MM.1S (cell line): ENCODE data around the gene NLRP5.
"Not testable (repeated sequence)": the region's sequence is repeated elsewhere in the genome, so short reads cannot be mapped to it uniquely, and the experiment has no call there.

Source experiments
- DNase-seq: peaks from one replicate; pipeline ENCODE4 v3.0.0-alpha.2; 2015
- H2AFZ ChIP-seq: fragments of 300-600 bp; sonication (generic); 2 replicates; pipeline ENCODE4 v1.6.0; 2016; ENCODE audit warnings: antibody characterized with exemption, low read length
- H3F3A ChIP-seq: fragments of 300-600 bp; sonication (generic); 2 replicates; pipeline ENCODE4 v1.6.1; 2016; ENCODE audit warnings: mild to moderate bottlenecking, antibody characterized with exemption, low read length, moderate library complexity, mixed read lengths; ENCODE audit not compliant: insufficient read depth
- H3K27ac ChIP-seq: fragments of 300-600 bp; sonication (generic); 2 replicates; pipeline ENCODE4 v1.5.1; 2016; ENCODE audit warnings: mild to moderate bottlenecking, low read length
- H3K27me3 ChIP-seq: fragments of 300-600 bp; sonication (generic); replicated peaks from 2 replicates; pipeline ENCODE4 v1.6.0; 2016; ENCODE audit warnings: low read length; ENCODE audit not compliant: insufficient read depth
- H3K36me3 ChIP-seq: fragments of 300-600 bp; sonication (generic); replicated peaks from 2 replicates; pipeline ENCODE4 v1.6.1; 2016; ENCODE audit warnings: mild to moderate bottlenecking, low read length, mixed read lengths; ENCODE audit not compliant: insufficient read depth
- H3K4me1 ChIP-seq: fragments of 300-600 bp; sonication (generic); 2 replicates; pipeline ENCODE4 v1.6.1; 2016; ENCODE audit warnings: low read length, mixed read lengths
- H3K4me2 ChIP-seq: fragments of 300-600 bp; sonication (generic); 2 replicates; pipeline ENCODE4 v1.6.0; 2016; ENCODE audit warnings: low read depth, low read length
- H3K4me3 ChIP-seq: fragments of 300-600 bp; sonication (generic); 2 replicates; pipeline ENCODE4 v1.5.1; 2016; ENCODE audit warnings: low read length, mixed read lengths
- H3K79me2 ChIP-seq: fragments of 300-600 bp; sonication (generic); 2 replicates; pipeline ENCODE4 v1.6.1; 2016; ENCODE audit warnings: mixed run types, low read length, mixed read lengths
- H3K9ac ChIP-seq: fragments of 300-600 bp; sonication (generic); 2 replicates; pipeline ENCODE4 v1.6.1; 2016; ENCODE audit warnings: low read length, mixed read lengths
- H3K9me2 ChIP-seq: fragments of 300-600 bp; sonication (generic); replicated peaks from 2 replicates; pipeline ENCODE4 v1.6.1; 2016; ENCODE audit warnings: mild to moderate bottlenecking, low read length, mixed read lengths; ENCODE audit not compliant: insufficient read depth
- H3K9me3 ChIP-seq: fragments of 300-600 bp; sonication (generic); replicated peaks from 2 replicates; pipeline ENCODE4 v1.6.1; 2016; ENCODE audit warnings: mild to moderate bottlenecking, low read length, mixed read lengths; ENCODE audit not compliant: insufficient read depth
- H4K20me1 ChIP-seq: fragments of 300-600 bp; sonication (generic); 2 replicates; pipeline ENCODE4 v1.6.1; 2016; ENCODE audit warnings: mild to moderate bottlenecking, low read length, moderate library complexity, mixed read lengths; ENCODE audit not compliant: insufficient read depth
- EZH2 ChIP-seq: fragments of 300-600 bp; sonication (generic); optimal IDR thresholded peaks from 2 replicates; pipeline ENCODE3; 2017; ENCODE audit warnings: low read depth, mild to moderate bottlenecking, antibody characterized with exemption, low read length, mixed read lengths
- EZH2phosphoT487 ChIP-seq: fragments of 300-600 bp; sonication (generic); IDR thresholded peaks from 2 replicates; pipeline ENCODE4 v1.6.1; 2018; ENCODE audit warnings: antibody characterized with exemption, low read length
- TF ChIP-seq, protein P1 (sequence below): fragments of 300-600 bp; sonication (generic); IDR thresholded peaks from 2 replicates; pipeline ENCODE4 v1.5.1; 2016; ENCODE audit warnings: antibody characterized with exemption, low read length, mixed read lengths

NLRP5 gene

DNA sequence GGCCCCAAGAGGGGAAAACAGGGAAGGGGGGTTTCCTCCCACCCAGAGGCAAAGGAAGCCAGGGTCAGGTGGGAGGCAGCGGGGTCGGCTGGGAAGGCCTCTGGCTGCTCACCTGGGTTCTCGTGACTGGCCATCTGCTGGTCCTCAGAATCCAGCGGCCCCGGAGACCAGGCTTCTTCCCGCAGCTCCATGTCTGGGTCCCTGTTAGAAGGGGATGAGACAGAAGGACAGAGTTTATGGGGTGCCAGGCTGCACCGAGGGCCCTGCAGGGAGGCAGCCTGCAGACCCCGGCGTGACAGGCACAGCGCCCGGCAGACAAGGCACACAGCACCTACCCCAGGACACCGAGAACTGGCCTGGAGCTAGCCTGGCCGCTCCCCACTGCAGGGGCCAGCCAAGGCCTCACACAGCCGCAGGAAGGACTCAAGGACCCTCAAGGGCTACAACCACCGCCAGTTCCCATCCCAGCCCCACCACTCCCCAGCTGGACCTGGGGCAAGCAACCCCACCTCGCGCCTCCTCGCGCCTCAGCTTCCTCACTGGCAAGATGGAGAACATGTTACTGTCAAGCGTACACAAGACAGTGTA is 116.5 kb downstream of the NLRP5 start:
- Histone ChIP-seq H3K9me2 (no peaks in the 10 kb centered on the region), H3K27me3 (no peaks in the 10 kb centered on the region), H3F3A (no peaks in the 10 kb centered on the region), H3K9me3 (no peaks in the 10 kb centered on the region), H4K20me1 (peaks cover 6% of the 10 kb centered on the region; the same call in 1 of the 2 replicates), H3K9ac (no peak overlapping the region), H3K4me2 (no peak overlapping the region), H2AFZ (no peak overlapping the region), H3K27ac (no peak overlapping the region), H3K4me1 (no peaks in the 10 kb centered on the region), H3K79me2 (peaks cover 79% of the 10 kb centered on the region), H3K4me3 (no peak overlapping the region), H3K36me3 (peaks cover 3% of the 10 kb centered on the region; the same call in 1 of the 2 replicates)
- DNase-seq = no peak
- TF ChIP-seq EZH2phosphoT487 (no peak), EZH2 (no peak)
- TF ChIP-seq, protein P1, sequence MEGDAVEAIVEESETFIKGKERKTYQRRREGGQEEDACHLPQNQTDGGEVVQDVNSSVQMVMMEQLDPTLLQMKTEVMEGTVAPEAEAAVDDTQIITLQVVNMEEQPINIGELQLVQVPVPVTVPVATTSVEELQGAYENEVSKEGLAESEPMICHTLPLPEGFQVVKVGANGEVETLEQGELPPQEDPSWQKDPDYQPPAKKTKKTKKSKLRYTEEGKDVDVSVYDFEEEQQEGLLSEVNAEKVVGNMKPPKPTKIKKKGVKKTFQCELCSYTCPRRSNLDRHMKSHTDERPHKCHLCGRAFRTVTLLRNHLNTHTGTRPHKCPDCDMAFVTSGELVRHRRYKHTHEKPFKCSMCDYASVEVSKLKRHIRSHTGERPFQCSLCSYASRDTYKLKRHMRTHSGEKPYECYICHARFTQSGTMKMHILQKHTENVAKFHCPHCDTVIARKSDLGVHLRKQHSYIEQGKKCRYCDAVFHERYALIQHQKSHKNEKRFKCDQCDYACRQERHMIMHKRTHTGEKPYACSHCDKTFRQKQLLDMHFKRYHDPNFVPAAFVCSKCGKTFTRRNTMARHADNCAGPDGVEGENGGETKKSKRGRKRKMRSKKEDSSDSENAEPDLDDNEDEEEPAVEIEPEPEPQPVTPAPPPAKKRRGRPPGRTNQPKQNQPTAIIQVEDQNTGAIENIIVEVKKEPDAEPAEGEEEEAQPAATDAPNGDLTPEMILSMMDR = no peak

- H3K79me2 ChIP-seq = peaks cover 85% of the 10 kb centered on the region
- H2AFZ ChIP-seq = no peak overlapping the region
- H4K20me1 ChIP-seq = peaks cover 6% of the 10 kb centered on the region; the same call in 1 of the 2 replicates
- no peak overlapping the region for H3K9ac ChIP-seq
- no peaks in the 10 kb centered on the region for H3K4me1 ChIP-seq
- TF ChIP-seq EZH2 = no peak
- TF ChIP-seq EZH2phosphoT487 = no peak
- TF ChIP-seq, protein P1 = no peak
- DNase-seq = no peak
- peaks cover 3% of the 10 kb centered on the region; the same call in 1 of the 2 replicates for H3K36me3 ChIP-seq
- no peaks in the 10 kb centered on the region for H3F3A ChIP-seq
- H3K4me2 ChIP-seq = no peak overlapping the region
- H3K9me3 ChIP-seq = no peaks in the 10 kb centered on the region
- no peaks in the 10 kb centered on the region for H3K27me3 ChIP-seq
- no peaks in the 10 kb centered on the region for H3K9me2 ChIP-seq
- no peak overlapping the region for H3K4me3 ChIP-seq
- H3K27ac ChIP-seq = no peak overlapping the region
Measured at GRCh38 chr19:56104423-56104822, 117.8 kb downstream of the NLRP5 start.

GRCh38 chr19:56105090-56105701 is 118.6 kb downstream of the NLRP5 start:
- Histone ChIP-seq H3K4me2 (no peak overlapping the region), H3K9me2 (no peaks in the 10 kb centered on the region), H3K27ac (no peak overlapping the region), H3K27me3 (no peaks in the 10 kb centered on the region), H3F3A (no peaks in the 10 kb centered on the region), H3K9ac (no peak overlapping the region), H2AFZ (no peak overlapping the region), H3K4me3 (no peak overlapping the region), H3K79me2 (peaks cover 87% of the 10 kb centered on the region), H4K20me1 (peaks cover 6% of the 10 kb centered on the region; the same call in 1 of the 2 replicates), H3K4me1 (no peaks in the 10 kb centered on the region), H3K9me3 (no peaks in the 10 kb centered on the region), H3K36me3 (peaks cover 3% of the 10 kb centered on the region; the same call in 1 of the 2 replicates)
- TF ChIP-seq, protein P1 = no peak
- TF ChIP-seq EZH2 (no peak), EZH2phosphoT487 (no peak)
- no peak for DNase-seq

GRCh38 chr19:56105831-56106396 is 119.3 kb downstream of the NLRP5 start:
- not testable (repeated sequence) for H4K20me1 ChIP-seq, H3K27me3 ChIP-seq, H3K4me1 ChIP-seq, H3K27ac ChIP-seq, H3K9ac ChIP-seq, H2AFZ ChIP-seq, H3K4me3 ChIP-seq, H3K36me3 ChIP-seq, DNase-seq, H3F3A ChIP-seq, H3K9me3 ChIP-seq, H3K4me2 ChIP-seq, H3K9me2 ChIP-seq
- H3K79me2 ChIP-seq = peaks cover 91% of the 10 kb centered on the region
